HG03064 (cell line): ENCODE measurements around the gene DNPEP.
"Not testable (repeated sequence)": the region's sequence is repeated elsewhere in the genome, so short reads cannot be mapped to it uniquely, and the experiment has no call there.

Source experiments
- ATAC-seq: cut with Tn5 transposase; IDR thresholded peaks from one replicate; pipeline ENCODE4 v1.9.1; 2021; ENCODE audit warnings: low read depth; ENCODE audit not compliant: unreplicated experiment

The DNPEP gene

GRCh38 chr2:219419331-219420197, 31.9 kb upstream of the DNPEP start:
- ATAC-seq = no peak

- no peak for ATAC-seq
These were observed 31.3 kb upstream of the DNPEP start for GRCh38 chr2:219419012-219419324.

GRCh38 chr2:219418155-219419011, 30.7 kb upstream of the DNPEP start, which contains the start of gene DES:
DES (plus strand) TSS chr2:219418377; CDS start chr2:219418463, 86 bp downstream.
- no peak for ATAC-seq

GRCh38 chr2:219417374-219417773, 29.7 kb upstream of the DNPEP start:
- no peak for ATAC-seq

- no peak for ATAC-seq
These were observed 29.2 kb upstream of the DNPEP start for GRCh38 chr2:219416938-219417337.

GRCh38 chr2:219416235-219416602, 28.5 kb upstream of the DNPEP start:
- no peak for ATAC-seq

GRCh38 chr2:219415580-219416234, 28.0 kb upstream of the DNPEP start:
- no peak for ATAC-seq

- ATAC-seq = no peak
These were observed 27.1 kb upstream of the DNPEP start for GRCh38 chr2:219414857-219415256.

GRCh38 chr2:219410390-219410789, 22.7 kb upstream of the DNPEP start:
- no peak for ATAC-seq

GRCh38 chr2:219409619-219410018, 21.9 kb upstream of the DNPEP start:
- no peak for ATAC-seq

- no peak for ATAC-seq
These were observed 20.9 kb upstream of the DNPEP start for GRCh38 chr2:219408631-219409030.

- no peak for ATAC-seq
These were observed 20.5 kb upstream of the DNPEP start for GRCh38 chr2:219408204-219408603.

- not testable (repeated sequence) for ATAC-seq
These were observed 19.6 kb upstream of the DNPEP start for GRCh38 chr2:219407343-219407742.

GRCh38 chr2:219406861-219407230, 19.1 kb upstream of the DNPEP start:
- ATAC-seq = no peak

- ATAC-seq = no peak
These were observed 18.5 kb upstream of the DNPEP start for GRCh38 chr2:219405958-219406860.

GRCh38 chr2:219405451-219405850, 17.7 kb upstream of the DNPEP start:
- no peak for ATAC-seq

GRCh38 chr2:219404954-219405353, 17.2 kb upstream of the DNPEP start:
- ATAC-seq = no peak

GRCh38 chr2:219404291-219404910, 16.7 kb upstream of the DNPEP start:
- no peak for ATAC-seq

GRCh38 chr2:219403861-219404260, 16.1 kb upstream of the DNPEP start:
- no peak for ATAC-seq
